Activated CD4-positive, alpha-beta memory T cell treated with anti-CD3 and anti-CD28 coated beads for 36 hours (primary cell): ENCODE results near the gene QRICH2. TPM values are rescaled to one million over a fixed set of nuclear protein-coding genes. Genes with fewer than 3 reads are reported as not detected.
"Not testable (repeated sequence)": the region's sequence is repeated elsewhere in the genome, so short reads cannot be mapped to it uniquely, and the experiment has no call there.

ENCODE experiments used
- CTCF ChIA-PET: fragments of 350-600 bp; sonication (Branson Sonifier 250); formaldehyde crosslinking; loops from one replicate; lab custom pipeline; 2021; ENCODE audit warnings: antibody characterized with exemption, inconsistent platforms; lab: Charles Lee
- POLR2A ChIA-PET: fragments of 350-600 bp; sonication (Branson Sonifier 250); formaldehyde crosslinking; loops from one replicate; lab custom pipeline; 2021; ENCODE audit warnings: antibody characterized with exemption; lab: Charles Lee
- DNase-seq: peaks from one replicate; pipeline ENCODE4 v3.0.0-alpha.2; 2020
- H3K27ac Mint-ChIP-seq: one replicate; pipeline ENCODE4 v1.8.0; 2021; ENCODE audit warnings: mixed read lengths
- H3K27me3 Mint-ChIP-seq: one replicate; pipeline ENCODE4 v1.8.0; 2021; ENCODE audit warnings: mixed read lengths
- H3K36me3 Mint-ChIP-seq: one replicate; pipeline ENCODE4 v1.8.0; 2021; ENCODE audit warnings: mixed read lengths
- H3K4me1 Mint-ChIP-seq: one replicate; pipeline ENCODE4 v1.8.0; 2021; ENCODE audit warnings: low read depth, mixed read lengths
- H3K4me3 Mint-ChIP-seq: one replicate; pipeline ENCODE4 v1.8.0; 2021; ENCODE audit warnings: mild to moderate bottlenecking, mixed read lengths
- H3K9me3 Mint-ChIP-seq: one replicate; pipeline ENCODE4 v1.8.0; 2021; ENCODE audit warnings: mixed read lengths
- intact Hi-C: fragments of 100-400 bp; cut with micrococcal nuclease; formaldehyde crosslinking; loops from one replicate; pipeline ENCODE4 v1.15.1; 2023
- total RNA-seq, 2 experiments: library from RNA; stranded (reverse); gene quantifications; one replicate each; pipeline ENCODE4 v1.2.3, GENCODE V29; 2021

The QRICH2 gene
- total RNA-seq, 2 experiments from 2014 or later: 1.0 to 1.1 TPM

GRCh38 chr17:76346936-76347335, 38.9 kb upstream of the QRICH2 start:
- intact Hi-C loops, H3K27me3 Mint-ChIP-seq, H3K4me3 Mint-ChIP-seq, H3K4me1 Mint-ChIP-seq, H3K9me3 Mint-ChIP-seq, POLR2A ChIA-PET, DNase-seq, H3K27ac Mint-ChIP-seq, CTCF ChIA-PET: not testable (repeated sequence)
- peaks cover 17% of the 10 kb centered on the region for H3K36me3 Mint-ChIP-seq

DNA sequence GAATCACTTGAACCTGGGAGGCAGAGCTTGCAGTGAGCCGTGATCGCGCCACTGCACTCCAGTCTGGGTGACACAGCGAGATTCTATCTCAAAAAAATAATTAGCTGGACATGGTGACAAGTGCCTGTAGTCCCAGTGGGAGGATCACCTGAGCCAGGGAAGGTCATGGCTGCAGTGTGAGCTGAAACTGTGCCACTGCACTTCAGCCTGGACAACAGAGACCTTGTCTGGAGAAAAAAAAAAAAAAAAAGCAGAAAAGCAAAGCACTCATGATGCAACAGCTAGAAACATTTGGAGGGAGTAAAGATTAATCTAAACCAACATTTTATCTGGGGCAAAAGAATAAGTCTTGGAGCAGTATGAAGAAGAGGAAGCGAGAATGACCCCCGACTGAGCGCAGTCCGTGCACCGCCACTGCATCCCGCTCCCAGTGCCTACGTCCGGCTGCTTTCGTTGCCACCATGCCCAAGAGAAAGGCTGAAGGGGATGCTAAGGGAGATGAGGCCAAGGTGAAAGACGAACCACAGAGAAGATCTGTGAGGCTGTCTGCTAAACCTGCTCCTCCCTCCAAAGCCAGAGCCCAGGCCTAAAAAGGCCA, 37.4 kb upstream of the QRICH2 start:
- H3K4me1 Mint-ChIP-seq: no peaks in the 10 kb centered on the region
- intact Hi-C loops: no loop called here
- ChIA-PET POLR2A (interaction anchor here (1.1 kb wide), 1 partner anchor 9 kb away, joined by 3 read pairs; no protein-coding TSS in a partner anchor), CTCF (no interaction called here)
- DNase-seq: no peak
- H3K27ac Mint-ChIP-seq: no peak overlapping the region
- no peaks in the 10 kb centered on the region for H3K9me3 Mint-ChIP-seq
- no peaks in the 10 kb centered on the region for H3K27me3 Mint-ChIP-seq
- no peak overlapping the region for H3K4me3 Mint-ChIP-seq
- peaks cover 20% of the 10 kb centered on the region for H3K36me3 Mint-ChIP-seq

- intact Hi-C loops: no loop called here
- DNase-seq: no peak
- Mint-ChIP-seq H3K27me3 (no peaks in the 10 kb centered on the region), H3K9me3 (no peaks in the 10 kb centered on the region), H3K36me3 (peaks cover 24% of the 10 kb centered on the region), H3K4me1 (no peaks in the 10 kb centered on the region), H3K27ac (no peak overlapping the region), H3K4me3 (no peak overlapping the region)
- POLR2A ChIA-PET: no interaction called here
- CTCF ChIA-PET: interaction anchor here (0.6 to 0.9 kb wide), 2 partner anchors 54 to 66 kb away, joined by 3 read pairs; no protein-coding TSS in a partner anchor
Observed at GRCh38 chr17:76343106-76343505, 35.0 kb upstream of the QRICH2 start.

GRCh38 chr17:76341301-76341700, 33.2 kb upstream of the QRICH2 start:
- H3K4me3 Mint-ChIP-seq: no peak overlapping the region

GRCh38 chr17:76337413-76337777, 29.3 kb upstream of the QRICH2 start:
- ChIA-PET POLR2A (no interaction called here), CTCF (interaction anchor here (1.0 to 3.3 kb wide), 2 partner anchors 48 to 60 kb away, joined by 4 to 14 read pairs; no protein-coding TSS in a partner anchor)
- H3K9me3 Mint-ChIP-seq: no peaks in the 10 kb centered on the region
- H3K36me3 Mint-ChIP-seq: peaks cover 10% of the 10 kb centered on the region
- intact Hi-C loops: no loop called here
- no peak overlapping the region for H3K4me3 Mint-ChIP-seq
- H3K27ac Mint-ChIP-seq: no peak overlapping the region
- no peaks in the 10 kb centered on the region for H3K27me3 Mint-ChIP-seq
- no peak for DNase-seq
- H3K4me1 Mint-ChIP-seq: peaks cover 3% of the 10 kb centered on the region

More at GRCh38 chr17:76341301-76341700, 33.2 kb upstream of the QRICH2 start:
- Mint-ChIP-seq H3K36me3 (peaks cover 15% of the 10 kb centered on the region), H3K27ac (no peak overlapping the region), H3K4me1 (peaks cover 3% of the 10 kb centered on the region), H3K27me3 (no peaks in the 10 kb centered on the region), H3K9me3 (no peaks in the 10 kb centered on the region)
- DNase-seq: no peak
- POLR2A ChIA-PET: no interaction called here
- intact Hi-C loops: no loop called here
- CTCF ChIA-PET: no interaction called here

GRCh38 chr17:76336756-76337412, 28.8 kb upstream of the QRICH2 start:
- peaks cover 6% of the 10 kb centered on the region for H3K36me3 Mint-ChIP-seq
- DNase-seq: no peak
- no peaks in the 10 kb centered on the region for H3K9me3 Mint-ChIP-seq
- CTCF ChIA-PET: interaction anchor here (1.7 kb wide), 1 partner anchor 61 kb away, joined by 8 read pairs; no protein-coding TSS in a partner anchor
- intact Hi-C loops: no loop called here
- H3K4me1 Mint-ChIP-seq: peaks cover 3% of the 10 kb centered on the region
- POLR2A ChIA-PET: no interaction called here
- H3K27me3 Mint-ChIP-seq: no peaks in the 10 kb centered on the region
- no peak overlapping the region for H3K27ac Mint-ChIP-seq
- no peak overlapping the region for H3K4me3 Mint-ChIP-seq

DNA sequence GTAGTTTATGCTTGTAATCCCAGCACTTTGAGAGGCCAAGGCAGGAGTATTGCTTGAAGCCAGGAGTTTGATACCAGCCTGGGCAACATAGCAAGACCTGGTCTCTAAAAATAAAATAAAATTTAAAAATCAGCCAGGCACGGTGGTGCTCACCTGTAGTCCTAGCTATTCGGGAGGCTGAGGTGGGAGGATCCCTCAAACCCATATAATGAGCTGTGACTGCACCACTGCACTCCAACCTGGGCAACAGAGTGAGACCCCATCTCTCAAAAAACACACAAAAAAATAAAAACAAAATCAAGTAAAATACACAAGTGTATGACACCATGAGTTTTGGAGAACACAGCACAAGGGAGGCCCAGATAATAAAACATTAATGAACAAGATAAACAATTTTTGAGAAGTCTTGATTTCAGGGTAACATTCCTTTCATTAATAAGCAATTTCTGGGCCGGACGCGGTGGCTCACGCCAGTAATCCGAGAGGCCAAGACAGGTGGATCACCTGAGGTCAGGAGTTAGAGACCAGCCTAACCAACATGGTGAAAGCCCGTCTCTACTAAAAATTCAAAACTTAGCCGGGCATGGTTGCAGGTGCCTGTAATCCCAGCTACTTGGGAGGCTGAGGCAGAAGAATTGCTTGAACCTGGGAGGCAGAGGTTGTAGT, 27.8 kb upstream of the QRICH2 start:
- intact Hi-C loops: no loop called here
- CTCF ChIA-PET: interaction anchor here (1.7 kb wide), 1 partner anchor 62 kb away, joined by 8 read pairs; no protein-coding TSS in a partner anchor
- Mint-ChIP-seq H3K9me3 (no peaks in the 10 kb centered on the region), H3K27ac (no peak overlapping the region), H3K4me1 (peaks cover 3% of the 10 kb centered on the region), H3K36me3 (peaks cover 6% of the 10 kb centered on the region), H3K27me3 (no peaks in the 10 kb centered on the region), H3K4me3 (no peak overlapping the region)
- DNase-seq: no peak
- POLR2A ChIA-PET: no interaction called here

GRCh38 chr17:76333673-76334505, 25.8 kb upstream of the QRICH2 start:
- H3K9me3 Mint-ChIP-seq: no peaks in the 10 kb centered on the region
- no peaks in the 10 kb centered on the region for H3K27me3 Mint-ChIP-seq
- intact Hi-C loops: no loop called here
- CTCF ChIA-PET: no interaction called here
- H3K4me3 Mint-ChIP-seq: no peak overlapping the region
- DNase-seq: no peak
- peaks cover 3% of the 10 kb centered on the region for H3K4me1 Mint-ChIP-seq
- no peak overlapping the region for H3K27ac Mint-ChIP-seq
- POLR2A ChIA-PET: interaction anchor here (0.6 kb wide), 1 partner anchor 47 kb away, joined by 3 read pairs; no protein-coding TSS in a partner anchor
- H3K36me3 Mint-ChIP-seq: peaks cover 4% of the 10 kb centered on the region

GRCh38 chr17:76331083-76331482, 23.0 kb upstream of the QRICH2 start:
- DNase-seq: no peak
- Mint-ChIP-seq H3K9me3 (no peaks in the 10 kb centered on the region), H3K27ac (no peak overlapping the region), H3K27me3 (no peaks in the 10 kb centered on the region), H3K4me1 (no peaks in the 10 kb centered on the region), H3K36me3 (peaks cover 16% of the 10 kb centered on the region), H3K4me3 (no peak overlapping the region)
- POLR2A ChIA-PET: no interaction called here
- intact Hi-C loops: no loop called here
- CTCF ChIA-PET: interaction anchor here (1.2 to 1.6 kb wide), 2 partner anchors 66 to 67 kb away, joined by 3 to 10 read pairs; no protein-coding TSS in a partner anchor

- H3K4me1 Mint-ChIP-seq: no peaks in the 10 kb centered on the region
- H3K9me3 Mint-ChIP-seq: no peaks in the 10 kb centered on the region
- H3K27me3 Mint-ChIP-seq: no peaks in the 10 kb centered on the region
- no peak for DNase-seq
- peaks cover 16% of the 10 kb centered on the region for H3K36me3 Mint-ChIP-seq
- H3K27ac Mint-ChIP-seq: no peak overlapping the region
- ChIA-PET POLR2A (no interaction called here), CTCF (interaction anchor here (0.6 to 1.3 kb wide), 5 partner anchors 21 to 209 kb away, joined by 3 to 4 read pairs (median 3); partner anchors contain the start of gene QRICH2)
- no peak overlapping the region for H3K4me3 Mint-ChIP-seq
- intact Hi-C loops: no loop called here
Observed at GRCh38 chr17:76329664-76330063, 21.6 kb upstream of the QRICH2 start.

- CTCF ChIA-PET: interaction anchor here (0.7 to 2.4 kb wide), 2 partner anchors 70 to 72 kb away, joined by 3 to 10 read pairs; no protein-coding TSS in a partner anchor
- Mint-ChIP-seq H3K9me3 (no peaks in the 10 kb centered on the region), H3K27ac (no peak overlapping the region), H3K27me3 (no peaks in the 10 kb centered on the region), H3K36me3 (peaks cover 19% of the 10 kb centered on the region), H3K4me3 (no peak overlapping the region), H3K4me1 (no peaks in the 10 kb centered on the region)
- POLR2A ChIA-PET: no interaction called here
- intact Hi-C loops: no loop called here
- DNase-seq: no peak
Observed at GRCh38 chr17:76327696-76328095, 19.6 kb upstream of the QRICH2 start.
